Endodermal cell (in vitro differentiated cells): ENCODE data around the gene MICAL1. TPM values are rescaled to one million over a fixed set of nuclear protein-coding genes. Genes with fewer than 3 reads are reported as not detected.

Source experiments
- DNase-seq: peaks from one replicate; pipeline ENCODE4 v3.0.0-alpha.2; 2017
- H3K27ac ChIP-seq: 2 replicates; pipeline ENCODE4 v1.5.1; 2013; ENCODE audit warnings: mild to moderate bottlenecking, low read depth, low read length, moderate library complexity
- H3K27me3 ChIP-seq: 2 replicates; pipeline ENCODE4 v1.6.1; 2013; ENCODE audit warnings: mild to moderate bottlenecking, low read length, moderate library complexity; ENCODE audit not compliant: insufficient read depth, control insufficient read depth, poor library complexity, severe bottlenecking
- H3K36me3 ChIP-seq: 2 replicates; pipeline ENCODE4 v1.7.0; 2013; ENCODE audit warnings: mild to moderate bottlenecking, low read length, moderate library complexity; ENCODE audit not compliant: control insufficient read depth, insufficient read depth
- H3K4me1 ChIP-seq: one replicate; pipeline ENCODE4 v1.7.0; 2013; ENCODE audit warnings: low read length; ENCODE audit not compliant: control insufficient read depth, insufficient read depth
- H3K4me3 ChIP-seq: 2 replicates; pipeline ENCODE4 v1.5.1; 2013; ENCODE audit warnings: mild to moderate bottlenecking, low read length, moderate library complexity
- H3K9ac ChIP-seq: 2 replicates; pipeline ENCODE4 v1.6.1; 2013; ENCODE audit warnings: mild to moderate bottlenecking, low read length, moderate library complexity; ENCODE audit not compliant: poor library complexity, severe bottlenecking; ENCODE audit errors: extremely low read depth
- H3K9me3 ChIP-seq: 2 replicates; pipeline ENCODE4 v1.6.1; 2013; ENCODE audit warnings: mild to moderate bottlenecking, low read length, moderate library complexity; ENCODE audit not compliant: control insufficient read depth
- H3K27ac Mint-ChIP-seq: 2 replicates; pipeline ENCODE4 v1.8.0; 2020; ENCODE audit warnings: mixed read lengths
- H3K27me3 Mint-ChIP-seq: 2 replicates; pipeline ENCODE4 v1.8.0; 2021; ENCODE audit warnings: mild to moderate bottlenecking, mixed read lengths; ENCODE audit not compliant: insufficient read depth
- H3K36me3 Mint-ChIP-seq: 2 replicates; pipeline ENCODE4 v1.8.0; 2020; ENCODE audit warnings: low read depth, mixed read lengths
- H3K4me1 Mint-ChIP-seq: 2 replicates; pipeline ENCODE4 v1.8.0; 2020; ENCODE audit warnings: mixed read lengths
- H3K4me3 Mint-ChIP-seq: 2 replicates; pipeline ENCODE4 v1.8.0; 2020; ENCODE audit warnings: mild to moderate bottlenecking, moderate library complexity, mixed read lengths
- H3K9me3 Mint-ChIP-seq: 2 replicates; pipeline ENCODE4 v1.8.0; 2020; ENCODE audit warnings: mild to moderate bottlenecking, mixed read lengths
- CTCF ChIP-seq: fragments of 200-600 bp; sonication (generic); conservative IDR thresholded peaks from 2 replicates; pipeline ENCODE4 v1.5.0; 2021; ENCODE audit warnings: antibody characterized with exemption, mild to moderate bottlenecking
- WGBS, 2 experiments: methylation state at CpG; one replicate each; pipeline versions ENCODE4 v1.1.5 to v1.1.7; 2013; ENCODE audit warnings: missing lambda C conversion rate in 2 of 2, mixed read lengths in 1 of 2; ENCODE audit not compliant: insufficient coverage in 1 of 2, insufficient read length in 1 of 2; 5-methylcytosine and 5-hydroxymethylcytosine counted together
- total RNA-seq, 2 donors: library from RNA; stranded (reverse); fragmentation: NEBNext Ultra II Directional in 1 of 2; extraction: Animal tissue kit (Norgen Biotek cat#: 25700) in 1 of 2; gene quantifications; 2 replicates in 1 of 2; 3 replicates in 1 of 2; pipeline ENCODE4 v1.2.1, GENCODE V29; 2021

MICAL1 gene
- total RNA-seq, 2 donors from 2014 or later = 10.4 to 22.8 TPM

DNA sequence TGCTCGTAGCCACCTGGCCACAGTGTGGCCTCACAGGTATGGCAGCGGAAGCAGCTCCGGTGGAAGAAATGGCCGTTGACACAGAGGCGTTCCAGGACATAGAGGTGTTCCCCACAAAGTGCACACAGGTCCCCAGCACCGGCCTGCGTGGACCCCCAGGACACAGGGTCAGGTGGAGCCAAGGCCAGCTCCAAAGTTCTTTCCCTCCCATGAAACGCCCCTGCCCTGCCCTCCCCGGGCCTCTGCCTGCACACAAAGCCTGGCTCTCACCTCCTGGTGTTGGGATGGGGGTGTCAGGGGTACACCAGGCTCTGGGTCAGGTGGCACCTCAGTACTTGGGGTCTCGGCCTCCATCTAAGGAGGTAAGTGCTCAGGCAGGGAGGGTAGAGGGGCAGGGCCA, 8.5 kb downstream of the MICAL1 start:
- Histone ChIP-seq H3K27ac (no peak overlapping the region), H3K9ac (no peak overlapping the region), H3K4me3 (no peak overlapping the region), H3K9me3 (no peaks in the 10 kb centered on the region), H3K27me3 (no peaks in the 10 kb centered on the region), H3K36me3 (peaks cover 33% of the 10 kb centered on the region), H3K4me1 (peaks cover 3% of the 10 kb centered on the region)
- Mint-ChIP-seq H3K4me1 (no peaks in the 10 kb centered on the region), H3K4me3 (no peak overlapping the region), H3K9me3 (no peaks in the 10 kb centered on the region), H3K36me3 (peaks cover 23% of the 10 kb centered on the region), H3K27ac (no peak overlapping the region), H3K27me3 (no peaks in the 10 kb centered on the region)
- TF ChIP-seq CTCF = no peak
- WGBS, 2 experiments = 93% methylated on average over 9 to 10 of the region's 10 CpGs
- DNase-seq = no peak

- no peaks in the 10 kb centered on the region for H3K4me1 Mint-ChIP-seq
- 94 to 99% methylated on average over 4 to 8 of the region's 8 CpGs for WGBS, 2 experiments
These were observed 9.0 kb downstream of the MICAL1 start for GRCh38 chr6:109446541-109446940.

GRCh38 chr6:109446072-109446471, 9.5 kb downstream of the MICAL1 start:
- WGBS, 2 experiments = 93 to 100% methylated on average over 10 to 15 of the region's 15 CpGs
- no peak for DNase-seq
- peaks cover 23% of the 10 kb centered on the region for H3K36me3 Mint-ChIP-seq

More at GRCh38 chr6:109446541-109446940, 9.0 kb downstream of the MICAL1 start:
- Histone ChIP-seq H3K9ac (no peak overlapping the region), H3K27ac (no peak overlapping the region), H3K9me3 (no peaks in the 10 kb centered on the region), H3K4me3 (no peak overlapping the region), H3K27me3 (no peaks in the 10 kb centered on the region), H3K36me3 (peaks cover 33% of the 10 kb centered on the region), H3K4me1 (peaks cover 8% of the 10 kb centered on the region)
- Mint-ChIP-seq H3K4me3 (no peak overlapping the region), H3K27ac (no peak overlapping the region), H3K27me3 (no peaks in the 10 kb centered on the region), H3K36me3 (peaks cover 23% of the 10 kb centered on the region), H3K9me3 (no peaks in the 10 kb centered on the region)
- no peak for TF ChIP-seq CTCF
- DNase-seq = no peak

More at GRCh38 chr6:109446072-109446471, 9.5 kb downstream of the MICAL1 start:
- Histone ChIP-seq H3K27me3 (no peaks in the 10 kb centered on the region), H3K4me3 (no peak overlapping the region), H3K36me3 (peaks cover 33% of the 10 kb centered on the region), H3K27ac (no peak overlapping the region), H3K9ac (no peak overlapping the region), H3K9me3 (no peaks in the 10 kb centered on the region), H3K4me1 (peaks cover 8% of the 10 kb centered on the region)
- no peaks in the 10 kb centered on the region for H3K9me3 Mint-ChIP-seq
- no peak overlapping the region for H3K27ac Mint-ChIP-seq
- H3K4me3 Mint-ChIP-seq = no peak overlapping the region
- no peaks in the 10 kb centered on the region for H3K27me3 Mint-ChIP-seq
- TF ChIP-seq CTCF = no peak
- no peaks in the 10 kb centered on the region for H3K4me1 Mint-ChIP-seq
